ENCODE results near the gene HIPK2. TPM values are rescaled to one million over a fixed set of nuclear protein-coding genes. Genes with fewer than 3 reads are reported as not detected.

The HIPK2 gene
- total RNA-seq, 1 experiment from 2014 or later: 35.2 TPM

- no peaks in the 10 kb centered on the region for H3K4me1 ChIP-seq (replicated peaks; ENCODE audit: insufficient read depth)
- intact Hi-C loops (cut with micrococcal nuclease; ENCODE audit: unreplicated experiment): no loop called here
- no peaks in the 10 kb centered on the region for H3K9me3 ChIP-seq (ENCODE audit: insufficient read depth, low read depth)
- H2AFZ ChIP-seq: no peak overlapping the region
- H3K27me3 ChIP-seq (ENCODE audit: insufficient read depth, low read depth): no peaks in the 10 kb centered on the region
- DNase-seq: no peak
- no peak overlapping the region for H3K27ac ChIP-seq
- no peaks in the 10 kb centered on the region for H3K79me2 ChIP-seq (ENCODE audit: low read depth)
- H4K20me1 ChIP-seq (ENCODE audit: insufficient read depth): 0 out of 2 replicates have a peak, but pooled peaks cover 5% of the 10 kb centered on the region
- no peak overlapping the region for H3K4me3 ChIP-seq
- no peak overlapping the region for H3K4me2 ChIP-seq
- H3K9me2 ChIP-seq (ENCODE audit: insufficient read depth): no peaks in the 10 kb centered on the region
- 0 out of 2 replicates have a peak, but pooled peaks cover 5% of the 10 kb centered on the region for H3K36me3 ChIP-seq (ENCODE audit: low read depth)
- no peaks in the 10 kb centered on the region for H3F3A ChIP-seq (ENCODE audit: insufficient read depth, low read depth)
- TF ChIP-seq CTCF (conservative IDR thresholded peaks at IDR 0.05) (no peak), EZH2 (IDR thresholded peaks at IDR 0.05; ENCODE audit: low read depth) (no peak)
- BruUV-seq (replicated peaks): no TSS peak
- CTCF ChIA-PET: interaction anchor here (0.6 kb wide), 1 partner anchor 204 kb away, joined by 4 read pairs; no protein-coding TSS in a partner anchor
- POLR2A ChIA-PET (ENCODE audit: unreplicated experiment): no interaction called here
These were observed 80.7 kb downstream of the HIPK2 start for GRCh38 chr7:139697056-139697455.

GRCh38 chr7:139696552-139696951 lies 81.2 kb downstream of the HIPK2 start:
- no peak overlapping the region for H3K4me3 ChIP-seq
- no peaks in the 10 kb centered on the region for H3F3A ChIP-seq (ENCODE audit: insufficient read depth, low read depth)
- no peaks in the 10 kb centered on the region for H3K9me3 ChIP-seq (ENCODE audit: insufficient read depth, low read depth)
- no TSS peak for BruUV-seq (replicated peaks)
- ChIA-PET CTCF (no interaction called here), POLR2A (ENCODE audit: unreplicated experiment) (no interaction called here)
- DNase-seq: no peak
- no peaks in the 10 kb centered on the region for H3K4me1 ChIP-seq (replicated peaks; ENCODE audit: insufficient read depth)
- no peaks in the 10 kb centered on the region for H3K27me3 ChIP-seq (ENCODE audit: insufficient read depth, low read depth)
- TF ChIP-seq EZH2 (IDR thresholded peaks at IDR 0.05; ENCODE audit: low read depth) (no peak), CTCF (conservative IDR thresholded peaks at IDR 0.05) (no peak)
- no peak overlapping the region for H2AFZ ChIP-seq
- no peaks in the 10 kb centered on the region for H3K9me2 ChIP-seq (ENCODE audit: insufficient read depth)
- no peak overlapping the region for H3K4me2 ChIP-seq
- no peak overlapping the region for H3K27ac ChIP-seq
- H4K20me1 ChIP-seq (ENCODE audit: insufficient read depth): 0 out of 2 replicates have a peak, but pooled peaks cover 5% of the 10 kb centered on the region
- 0 out of 2 replicates have a peak, but pooled peaks cover 5% of the 10 kb centered on the region for H3K36me3 ChIP-seq (ENCODE audit: low read depth)
- no peaks in the 10 kb centered on the region for H3K79me2 ChIP-seq (ENCODE audit: low read depth)
- intact Hi-C loops (cut with micrococcal nuclease; ENCODE audit: unreplicated experiment): no loop called here

GRCh38 chr7:139695588-139695987 lies 82.2 kb downstream of the HIPK2 start:
- no peaks in the 10 kb centered on the region for H3K9me2 ChIP-seq (ENCODE audit: insufficient read depth)
- no peaks in the 10 kb centered on the region for H3K9me3 ChIP-seq (ENCODE audit: insufficient read depth, low read depth)
- no peaks in the 10 kb centered on the region for H3K79me2 ChIP-seq (ENCODE audit: low read depth)
- no TSS peak for BruUV-seq (replicated peaks)
- DNase-seq: no peak
- no peak overlapping the region for H2AFZ ChIP-seq
- no peak overlapping the region for H3K4me2 ChIP-seq
- H3K27me3 ChIP-seq (ENCODE audit: insufficient read depth, low read depth): no peaks in the 10 kb centered on the region
- no peak overlapping the region for H3K27ac ChIP-seq
- H3F3A ChIP-seq (ENCODE audit: insufficient read depth, low read depth): no peaks in the 10 kb centered on the region
- H3K4me1 ChIP-seq (replicated peaks; ENCODE audit: insufficient read depth): no peaks in the 10 kb centered on the region
- ChIA-PET CTCF (no interaction called here), POLR2A (ENCODE audit: unreplicated experiment) (no interaction called here)
- TF ChIP-seq CTCF (conservative IDR thresholded peaks at IDR 0.05) (no peak), EZH2 (IDR thresholded peaks at IDR 0.05; ENCODE audit: low read depth) (no peak)
- H3K36me3 ChIP-seq (ENCODE audit: low read depth): 0 out of 2 replicates have a peak, but pooled peaks cover 5% of the 10 kb centered on the region
- intact Hi-C loops (cut with micrococcal nuclease; ENCODE audit: unreplicated experiment): no loop called here
- H3K4me3 ChIP-seq: no peak overlapping the region
- 0 out of 2 replicates have a peak, but pooled peaks cover 5% of the 10 kb centered on the region for H4K20me1 ChIP-seq (ENCODE audit: insufficient read depth)
